Measurements from ENCODE around the gene GALNT17. TPM values are rescaled to one million over a fixed set of nuclear protein-coding genes. Genes with fewer than 3 reads are reported as not detected.

GALNT17 gene
- polyA plus RNA-seq, 1 experiment = not detected

GRCh38 chr7:71155236-71155635 lies 23.3 kb downstream of the GALNT17 start:
- TF ChIP-seq CTCF (IDR thresholded peaks at IDR 0.05; ENCODE audit: low read depth, low read length) = no peak
- Histone ChIP-seq H3K27ac (ENCODE audit: low read depth, low read length) (no peak overlapping the region), H3K4me3 (ENCODE audit: low read depth, low read length) (no peak overlapping the region), H3K27me3 (ENCODE audit: control insufficient read depth, insufficient read depth, low read length) (no peaks in the 10 kb centered on the region), H3K9me3 (ENCODE audit: control insufficient read depth, insufficient read depth, low read length) (peaks cover 42% of the 10 kb centered on the region)
- DNase-seq (ENCODE audit: low read depth, low spot score) = no peak
- CTCF ChIA-PET = interaction anchor here (0.6 kb wide), 1 partner anchor 458 kb away, joined by 11 read pairs; no protein-coding TSS in a partner anchor
- POLR2A ChIA-PET = no interaction called here

DNA sequence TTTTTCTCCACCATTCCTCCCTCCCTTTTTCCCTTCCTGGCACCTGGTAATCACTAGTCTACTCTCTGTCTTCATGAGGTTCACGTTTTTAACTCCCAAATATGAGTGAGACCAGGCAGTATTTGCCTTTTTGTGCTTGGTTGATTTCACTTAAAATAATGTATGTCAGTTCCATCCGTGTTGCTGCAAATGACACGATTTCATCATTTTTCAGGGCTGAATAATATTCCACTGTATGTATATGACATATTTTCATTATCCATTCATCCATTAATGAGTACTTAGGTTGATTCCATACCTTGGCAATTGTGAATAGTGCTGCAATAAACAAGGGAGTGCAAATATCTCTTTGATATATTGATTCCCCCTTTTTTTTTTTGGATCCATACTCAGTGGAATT lies 25.8 kb downstream of the GALNT17 start:
- CTCF ChIA-PET = no interaction called here
- Histone ChIP-seq H3K4me3 (ENCODE audit: low read depth, low read length) (no peak overlapping the region), H3K27me3 (ENCODE audit: control insufficient read depth, insufficient read depth, low read length) (no peaks in the 10 kb centered on the region), H3K27ac (ENCODE audit: low read depth, low read length) (no peak overlapping the region), H3K9me3 (ENCODE audit: control insufficient read depth, insufficient read depth, low read length) (peaks cover 46% of the 10 kb centered on the region)
- POLR2A ChIA-PET = no interaction called here
- TF ChIP-seq CTCF (IDR thresholded peaks at IDR 0.05; ENCODE audit: low read depth, low read length) = no peak
- DNase-seq (ENCODE audit: low read depth, low spot score) = no peak

DNA sequence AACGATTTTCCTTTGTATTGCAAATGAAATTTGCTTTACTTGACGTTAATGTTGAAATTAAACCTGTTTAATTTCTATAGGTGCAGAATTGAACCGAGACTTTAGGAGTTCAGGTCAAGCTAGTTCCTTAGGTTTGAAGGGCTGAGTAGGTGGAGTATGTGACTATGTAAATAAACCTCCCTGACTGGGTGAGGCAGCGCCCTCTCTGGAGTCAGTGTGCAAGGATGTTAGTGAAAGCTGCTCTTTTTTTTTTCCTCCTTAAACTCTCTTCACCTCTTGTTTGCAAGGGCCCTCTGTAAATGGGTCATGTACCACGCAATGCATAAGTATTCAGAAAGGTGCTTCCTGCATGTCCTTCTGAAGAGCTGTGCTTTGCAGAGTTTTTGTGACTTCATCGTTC lies 33.8 kb downstream of the GALNT17 start:
- POLR2A ChIA-PET = no interaction called here
- Histone ChIP-seq H3K27ac (ENCODE audit: low read depth, low read length) (no peak overlapping the region), H3K9me3 (ENCODE audit: control insufficient read depth, insufficient read depth, low read length) (peaks cover 15% of the 10 kb centered on the region), H3K4me3 (ENCODE audit: low read depth, low read length) (no peak overlapping the region), H3K27me3 (ENCODE audit: control insufficient read depth, insufficient read depth, low read length) (no peaks in the 10 kb centered on the region)
- no peak for DNase-seq (ENCODE audit: low read depth, low spot score)
- TF ChIP-seq CTCF (IDR thresholded peaks at IDR 0.05; ENCODE audit: low read depth, low read length) = no peak
- CTCF ChIA-PET = no interaction called here

GRCh38 chr7:71171476-71171875 lies 39.5 kb downstream of the GALNT17 start:
- H3K9me3 ChIP-seq (ENCODE audit: control insufficient read depth, insufficient read depth, low read length) = peaks cover 36% of the 10 kb centered on the region
- ChIA-PET POLR2A (no interaction called here), CTCF (no interaction called here)
- no peak for DNase-seq (ENCODE audit: low read depth, low spot score)
- H3K4me3 ChIP-seq (ENCODE audit: low read depth, low read length) = no peak overlapping the region
- no peak overlapping the region for H3K27ac ChIP-seq (ENCODE audit: low read depth, low read length)
- TF ChIP-seq CTCF (IDR thresholded peaks at IDR 0.05; ENCODE audit: low read depth, low read length) = no peak
- no peaks in the 10 kb centered on the region for H3K27me3 ChIP-seq (ENCODE audit: control insufficient read depth, insufficient read depth, low read length)

GRCh38 chr7:71173955-71174354 lies 42.0 kb downstream of the GALNT17 start:
- CTCF ChIA-PET = no interaction called here
- no peak for TF ChIP-seq CTCF (IDR thresholded peaks at IDR 0.05; ENCODE audit: low read depth, low read length)
- Histone ChIP-seq H3K9me3 (ENCODE audit: control insufficient read depth, insufficient read depth, low read length) (peaks cover 40% of the 10 kb centered on the region), H3K27me3 (ENCODE audit: control insufficient read depth, insufficient read depth, low read length) (no peaks in the 10 kb centered on the region), H3K27ac (ENCODE audit: low read depth, low read length) (no peak overlapping the region), H3K4me3 (ENCODE audit: low read depth, low read length) (no peak overlapping the region)
- POLR2A ChIA-PET = no interaction called here
- DNase-seq (ENCODE audit: low read depth, low spot score) = no peak

Measured in AG04450 (cell line).